22Rv1 (cell line): Measurements from ENCODE around the gene CCNT2.
"Not testable (repeated sequence)": the region's sequence is repeated elsewhere in the genome, so short reads cannot be mapped to it uniquely, and the experiment has no call there.

Experiments
- H3K27ac ChIP-seq: fragments of 450-650 bp; 2 replicates; pipeline ENCODE4 v1.5.1; 2017
- ZFX ChIP-seq: fragments of 450-650 bp; IDR thresholded peaks from 2 replicates; pipeline ENCODE4 v1.6.1; 2017; ENCODE audit warnings: antibody characterized with exemption, borderline replicate concordance
- TF ChIP-seq, protein P1 (sequence below): fragments of 450-650 bp; IDR thresholded peaks from 2 replicates; pipeline ENCODE4 v1.5.1; 2017; ENCODE audit warnings: mild to moderate bottlenecking

The CCNT2 gene

DNA sequence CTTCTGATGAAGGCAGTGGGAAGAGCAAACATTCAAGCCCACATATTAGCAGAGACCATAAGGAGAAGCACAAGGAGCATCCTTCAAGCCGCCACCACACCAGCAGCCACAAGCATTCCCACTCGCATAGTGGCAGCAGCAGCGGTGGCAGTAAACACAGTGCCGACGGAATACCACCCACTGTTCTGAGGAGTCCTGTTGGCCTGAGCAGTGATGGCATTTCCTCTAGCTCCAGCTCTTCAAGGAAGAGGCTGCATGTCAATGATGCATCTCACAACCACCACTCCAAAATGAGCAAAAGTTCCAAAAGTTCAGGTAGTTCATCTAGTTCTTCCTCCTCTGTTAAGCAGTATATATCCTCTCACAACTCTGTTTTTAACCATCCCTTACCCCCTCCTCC is 35.4 kb downstream of the CCNT2 start:
- no peak for TF ChIP-seq ZFX
- TF ChIP-seq, protein P1, sequence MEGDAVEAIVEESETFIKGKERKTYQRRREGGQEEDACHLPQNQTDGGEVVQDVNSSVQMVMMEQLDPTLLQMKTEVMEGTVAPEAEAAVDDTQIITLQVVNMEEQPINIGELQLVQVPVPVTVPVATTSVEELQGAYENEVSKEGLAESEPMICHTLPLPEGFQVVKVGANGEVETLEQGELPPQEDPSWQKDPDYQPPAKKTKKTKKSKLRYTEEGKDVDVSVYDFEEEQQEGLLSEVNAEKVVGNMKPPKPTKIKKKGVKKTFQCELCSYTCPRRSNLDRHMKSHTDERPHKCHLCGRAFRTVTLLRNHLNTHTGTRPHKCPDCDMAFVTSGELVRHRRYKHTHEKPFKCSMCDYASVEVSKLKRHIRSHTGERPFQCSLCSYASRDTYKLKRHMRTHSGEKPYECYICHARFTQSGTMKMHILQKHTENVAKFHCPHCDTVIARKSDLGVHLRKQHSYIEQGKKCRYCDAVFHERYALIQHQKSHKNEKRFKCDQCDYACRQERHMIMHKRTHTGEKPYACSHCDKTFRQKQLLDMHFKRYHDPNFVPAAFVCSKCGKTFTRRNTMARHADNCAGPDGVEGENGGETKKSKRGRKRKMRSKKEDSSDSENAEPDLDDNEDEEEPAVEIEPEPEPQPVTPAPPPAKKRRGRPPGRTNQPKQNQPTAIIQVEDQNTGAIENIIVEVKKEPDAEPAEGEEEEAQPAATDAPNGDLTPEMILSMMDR: no peak
- H3K27ac ChIP-seq: no peak overlapping the region

DNA sequence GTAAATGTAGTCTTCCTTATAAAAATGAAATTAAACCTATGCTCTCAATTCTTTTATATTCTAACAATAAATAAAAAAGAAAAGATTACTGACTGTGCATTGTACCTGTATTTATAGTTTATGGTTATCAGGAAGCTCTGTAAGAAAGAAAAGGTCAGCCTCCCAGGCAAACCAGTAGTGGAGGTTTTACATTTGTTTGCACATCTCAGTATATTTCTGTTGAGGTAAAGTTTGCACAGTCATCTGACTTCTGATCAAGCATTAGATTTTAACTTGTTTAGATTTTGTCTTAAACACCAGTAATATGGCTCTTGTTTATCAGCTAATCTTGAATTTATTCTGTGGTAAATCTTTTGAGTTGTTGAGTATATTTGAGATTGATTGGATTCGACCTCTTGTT is 37.1 kb downstream of the CCNT2 start:
- H3K27ac ChIP-seq: no peak overlapping the region
- TF ChIP-seq, protein P1: no peak
- no peak for TF ChIP-seq ZFX

DNA sequence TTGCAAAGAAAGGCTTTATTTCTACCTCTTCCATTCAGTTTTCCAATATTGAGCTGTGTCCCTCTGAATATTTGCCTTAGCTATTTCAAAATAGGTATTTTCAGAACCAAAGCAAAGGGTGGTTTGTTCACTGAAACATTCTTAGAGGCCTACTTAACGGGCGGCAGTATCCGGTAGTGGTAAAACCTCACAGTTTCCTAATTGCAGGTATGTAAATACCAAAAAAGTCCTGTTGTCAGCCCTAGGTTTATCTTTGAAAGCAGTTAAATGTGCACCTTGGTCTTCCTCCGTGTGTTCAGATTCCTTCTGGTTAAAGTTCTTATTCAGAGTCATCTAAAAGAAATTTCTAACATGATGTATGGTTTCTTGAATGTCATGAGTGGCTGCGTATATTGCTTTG is 38.9 kb downstream of the CCNT2 start:
- TF ChIP-seq, protein P1: no peak
- TF ChIP-seq ZFX: no peak

DNA sequence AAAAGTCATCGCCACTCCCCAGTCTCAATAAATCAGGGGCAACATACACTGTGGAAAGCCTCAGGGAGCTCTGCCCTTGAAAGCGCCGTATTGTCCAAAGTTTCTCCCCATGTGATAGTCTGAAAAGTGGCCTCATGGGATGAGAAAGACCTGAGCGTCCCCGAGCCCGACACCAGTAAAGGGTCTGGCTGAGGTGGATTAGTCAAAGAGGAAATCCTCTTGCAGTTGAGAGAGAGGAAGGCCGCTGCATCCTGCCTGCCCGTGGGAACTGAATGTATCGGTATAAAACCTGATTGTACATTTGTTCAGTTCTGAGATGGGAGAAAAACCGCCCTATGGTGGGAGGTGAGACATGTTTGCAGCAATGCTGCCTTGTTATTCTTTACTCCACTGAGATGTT is 48.5 kb downstream of the CCNT2 start:
- not testable (repeated sequence) for H3K27ac ChIP-seq

More for the DNA sequence above, 38.9 kb downstream of the CCNT2 start:
- H3K27ac ChIP-seq: no peak overlapping the region

DNA sequence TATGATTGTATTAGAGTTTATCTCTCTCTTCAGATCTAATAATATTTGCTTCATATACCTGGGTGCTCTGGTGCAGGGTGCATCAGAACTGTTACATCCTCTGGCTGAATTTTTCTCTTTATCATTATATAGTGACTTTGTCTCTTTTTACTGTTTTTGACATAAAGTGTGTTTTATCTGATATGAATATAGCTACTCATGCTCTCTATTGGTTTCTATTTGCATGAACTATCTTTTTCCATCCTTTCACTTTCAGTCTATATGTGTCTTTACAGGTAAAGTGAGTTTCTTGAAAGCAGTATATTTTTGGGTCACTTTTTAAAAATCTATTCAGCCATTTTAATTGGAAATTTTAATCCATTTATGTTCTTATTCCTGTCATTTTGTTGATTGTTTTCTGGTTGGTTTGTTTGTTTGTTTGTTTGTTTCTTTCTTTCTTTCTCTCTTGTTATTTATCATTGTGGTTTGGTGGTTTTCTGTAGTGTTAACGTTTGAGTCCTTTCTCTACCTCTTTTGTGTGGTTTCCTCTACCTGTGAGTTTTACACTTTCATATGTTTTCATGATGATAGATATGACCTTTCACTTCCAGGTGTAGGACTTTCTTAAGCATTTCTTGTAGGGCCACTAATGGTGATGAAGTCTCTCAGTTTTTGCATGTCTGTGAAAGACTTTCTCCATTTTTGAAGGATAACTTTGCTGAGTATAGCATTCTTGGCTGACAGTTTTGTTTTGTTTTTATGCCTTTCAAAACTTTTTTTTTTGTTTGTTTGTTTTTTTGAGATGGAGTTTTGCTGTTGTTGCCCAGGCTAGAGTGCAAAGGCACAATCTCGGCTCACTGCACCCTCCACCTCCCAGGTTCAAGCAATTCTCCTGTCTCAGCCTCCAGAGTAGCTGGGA is 54.9 kb downstream of the CCNT2 start:
- TF ChIP-seq ZFX: no peak
- TF ChIP-seq, protein P1: no peak
- H3K27ac ChIP-seq: no peak overlapping the region

DNA sequence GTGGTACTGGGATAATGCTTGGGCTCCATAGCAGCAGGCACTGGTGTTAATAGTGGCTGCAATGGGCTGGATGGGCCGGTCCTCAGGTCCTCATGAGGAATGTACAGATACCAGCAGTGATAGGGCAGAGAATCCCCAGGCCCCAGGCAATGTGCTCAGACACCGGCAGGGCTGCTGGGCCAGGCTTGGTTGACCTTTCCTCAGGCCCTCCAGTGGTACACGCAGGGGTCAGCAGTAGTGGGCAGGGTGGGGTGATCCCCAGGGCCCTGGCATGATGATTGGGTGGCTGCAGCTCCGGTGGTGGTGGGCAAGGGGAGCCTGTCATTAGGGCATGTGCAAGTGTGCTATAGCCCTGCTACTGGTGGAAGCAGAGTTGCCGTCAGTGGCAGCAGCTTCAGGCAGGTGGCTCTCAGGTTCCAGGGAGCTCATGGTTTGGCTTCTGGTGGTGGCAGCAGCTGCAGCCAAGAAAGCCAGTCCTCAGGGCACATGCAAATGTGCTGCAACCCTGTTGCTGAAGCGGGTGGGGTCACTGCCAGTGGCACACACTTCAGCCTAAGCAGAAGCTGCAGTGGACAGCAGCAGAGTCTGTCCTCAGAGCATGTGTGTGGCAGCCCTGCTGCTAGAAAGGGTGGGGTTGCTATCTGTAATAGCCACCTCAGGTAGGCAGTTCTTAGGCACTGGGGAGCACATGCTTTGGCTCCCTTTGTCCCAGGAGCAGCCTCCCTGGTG is 56.8 kb downstream of the CCNT2 start:
- TF ChIP-seq ZFX: no peak
- TF ChIP-seq, protein P1: no peak
- no peak overlapping the region for H3K27ac ChIP-seq

DNA sequence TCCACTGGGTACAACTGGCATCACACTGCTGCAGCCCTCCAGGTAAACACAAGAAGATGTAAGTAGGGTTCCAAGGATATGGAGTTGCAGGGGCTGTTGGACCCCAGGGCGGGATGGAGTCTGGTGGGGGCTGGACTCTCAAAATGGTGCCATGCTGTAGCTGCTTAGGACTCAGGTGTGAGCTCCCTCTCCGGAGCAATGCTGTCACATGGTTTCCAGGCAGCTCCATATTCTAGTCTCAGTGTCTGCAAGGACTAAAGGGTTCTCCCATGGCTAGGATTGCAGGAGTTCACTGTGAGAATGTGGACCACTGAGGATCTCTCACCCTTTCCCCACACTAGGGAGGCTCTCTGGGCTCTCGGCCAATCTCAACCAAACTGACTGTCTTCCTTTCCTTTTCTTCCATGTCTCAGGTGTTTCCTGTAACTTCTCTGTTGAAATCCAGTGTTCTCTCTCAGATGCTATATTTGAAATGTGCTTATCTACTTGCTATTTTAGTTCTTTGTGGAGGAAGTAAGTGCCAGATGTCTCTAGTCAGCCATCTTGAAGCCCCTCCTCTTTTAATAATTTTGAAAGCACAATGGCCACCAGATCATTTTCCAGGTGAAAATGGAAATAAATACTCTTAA is 57.6 kb downstream of the CCNT2 start:
- TF ChIP-seq, protein P1: no peak
- no peak for TF ChIP-seq ZFX
- H3K27ac ChIP-seq: no peak overlapping the region

DNA sequence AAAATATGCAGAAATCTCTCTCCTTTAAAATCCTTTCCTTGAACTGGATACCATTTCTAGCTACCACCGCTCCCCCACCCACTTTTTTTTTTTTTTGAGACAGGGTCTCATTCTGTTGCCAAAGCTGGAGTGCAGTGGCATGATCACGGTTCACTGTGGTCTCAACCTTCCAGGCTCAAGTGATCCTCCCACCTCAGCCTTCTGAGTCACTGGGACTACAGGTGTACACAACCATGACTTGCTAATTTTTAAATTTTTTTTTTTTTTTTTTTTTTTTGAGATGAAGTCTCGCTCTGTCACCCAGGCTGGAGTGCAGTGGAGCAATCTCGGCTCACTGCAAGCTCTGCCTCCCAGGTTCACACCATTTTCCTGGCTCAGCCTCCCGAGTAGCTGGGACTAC is 58.5 kb downstream of the CCNT2 start:
- H3K27ac ChIP-seq: not testable (repeated sequence)
